Left ventricle myocardium inferior (tissue), 1 donor: ENCODE results near the gene CDKN2A. TPM values are rescaled to one million over a fixed set of nuclear protein-coding genes. Genes with fewer than 3 reads are reported as not detected.

ENCODE experiments used
- DNase-seq: peaks from one replicate; pipeline ENCODE4 v3.0.0-alpha.2; 2020
- H3K27ac ChIP-seq: fragments of 200-600 bp; replicated peaks from 2 replicates; pipeline ENCODE4 v1.8.0; 2021
- H3K27me3 ChIP-seq: fragments of 200-600 bp; 2 replicates; pipeline ENCODE4 v1.8.0; 2021; ENCODE audit warnings: low read depth
- H3K36me3 ChIP-seq: fragments of 200-600 bp; 2 replicates; pipeline ENCODE4 v1.8.0; 2021
- H3K4me1 ChIP-seq: fragments of 200-600 bp; 2 replicates; pipeline ENCODE4 v1.8.0; 2021
- H3K4me3 ChIP-seq: fragments of 200-600 bp; 2 replicates; pipeline ENCODE4 v1.8.0; 2021; ENCODE audit warnings: mild to moderate bottlenecking, moderate library complexity
- H3K9me3 ChIP-seq: fragments of 200-600 bp; replicated peaks from 2 replicates; pipeline ENCODE4 v1.8.0; 2021
- intact Hi-C: fragments of 100-400 bp; cut with micrococcal nuclease; formaldehyde crosslinking; loops from one replicate; pipeline ENCODE4 v1.11.0; 2022
- total RNA-seq: library from RNA; stranded (reverse); fragmentation: NEBNext Ultra II Directional; extraction: Animal tissue kit (Norgen Biotek cat#: 25700); gene quantifications from one replicate; pipeline ENCODE4 v1.2.1, GENCODE V29; 2021
- TF ChIP-seq, protein P1 (sequence below): fragments of 200-600 bp; IDR thresholded peaks from 2 replicates; pipeline ENCODE4 v1.8.0; 2021; ENCODE audit warnings: antibody characterized with exemption, mild to moderate bottlenecking, borderline replicate concordance
- donor health status: DM: no; HTN: yes; CAD: no; lungs with severe emphysema.

CDKN2A gene
- total RNA-seq, 1 donor from 2014 or later: 0.30 TPM

DNA sequence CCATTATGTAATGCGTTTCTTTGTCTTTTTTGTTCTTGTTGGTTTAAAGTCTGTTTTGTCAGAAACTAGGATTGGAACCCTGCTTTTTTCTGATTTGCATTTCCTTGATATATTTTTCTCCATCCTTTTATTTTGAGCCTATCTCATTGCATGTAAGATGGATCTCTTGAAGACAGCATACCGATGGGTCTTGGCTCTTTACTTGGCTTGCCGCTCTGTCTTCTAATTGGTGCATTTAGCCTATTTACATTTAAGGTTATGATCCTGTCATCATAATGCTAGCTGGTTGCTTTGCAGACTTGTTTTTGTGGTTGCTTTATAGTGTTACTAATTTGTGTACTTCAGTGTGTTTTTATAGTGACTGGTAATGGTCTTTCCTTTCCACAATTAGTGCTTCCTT, 28.2 kb upstream of the CDKN2A start:
- Histone ChIP-seq H3K36me3 (no peaks in the 10 kb centered on the region), H3K27ac (no peak overlapping the region), H3K4me1 (no peaks in the 10 kb centered on the region), H3K27me3 (peaks cover 12% of the 10 kb centered on the region), H3K4me3 (no peak overlapping the region), H3K9me3 (peaks cover 22% of the 10 kb centered on the region)
- no peak for DNase-seq
- intact Hi-C loops: no loop called here
- TF ChIP-seq, protein P1, sequence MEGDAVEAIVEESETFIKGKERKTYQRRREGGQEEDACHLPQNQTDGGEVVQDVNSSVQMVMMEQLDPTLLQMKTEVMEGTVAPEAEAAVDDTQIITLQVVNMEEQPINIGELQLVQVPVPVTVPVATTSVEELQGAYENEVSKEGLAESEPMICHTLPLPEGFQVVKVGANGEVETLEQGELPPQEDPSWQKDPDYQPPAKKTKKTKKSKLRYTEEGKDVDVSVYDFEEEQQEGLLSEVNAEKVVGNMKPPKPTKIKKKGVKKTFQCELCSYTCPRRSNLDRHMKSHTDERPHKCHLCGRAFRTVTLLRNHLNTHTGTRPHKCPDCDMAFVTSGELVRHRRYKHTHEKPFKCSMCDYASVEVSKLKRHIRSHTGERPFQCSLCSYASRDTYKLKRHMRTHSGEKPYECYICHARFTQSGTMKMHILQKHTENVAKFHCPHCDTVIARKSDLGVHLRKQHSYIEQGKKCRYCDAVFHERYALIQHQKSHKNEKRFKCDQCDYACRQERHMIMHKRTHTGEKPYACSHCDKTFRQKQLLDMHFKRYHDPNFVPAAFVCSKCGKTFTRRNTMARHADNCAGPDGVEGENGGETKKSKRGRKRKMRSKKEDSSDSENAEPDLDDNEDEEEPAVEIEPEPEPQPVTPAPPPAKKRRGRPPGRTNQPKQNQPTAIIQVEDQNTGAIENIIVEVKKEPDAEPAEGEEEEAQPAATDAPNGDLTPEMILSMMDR: no peak

- intact Hi-C loops: no loop called here
- Histone ChIP-seq H3K4me3 (no peak overlapping the region), H3K36me3 (no peaks in the 10 kb centered on the region), H3K9me3 (peaks cover 2% of the 10 kb centered on the region), H3K27me3 (peaks cover 22% of the 10 kb centered on the region), H3K4me1 (peaks cover 20% of the 10 kb centered on the region), H3K27ac (no peak overlapping the region)
- TF ChIP-seq, protein P1: no peak
- no peak for DNase-seq
Observed at GRCh38 chr9:22010866-22011625, 16.9 kb upstream of the CDKN2A start.

GRCh38 chr9:22009506-22009867, 15.3 kb upstream of the CDKN2A start:
- intact Hi-C loops: loop anchor here (5.0 kb wide), 1 partner anchor 197 kb away; no protein-coding TSS in a partner anchor

GRCh38 chr9:22008717-22009505, 14.7 kb upstream of the CDKN2A start, which contains the start of gene CDKN2B:
TSS of gene CDKN2B (minus strand) at chr9:22009305. CDS start at chr9:22008953, 352 bp downstream.
- Histone ChIP-seq H3K9me3 (no peaks in the 10 kb centered on the region), H3K27me3 (peaks cover 41% of the 10 kb centered on the region), H3K27ac (peak within 1 kb of the TSS; percentile 93), H3K4me1 (peaks cover 20% of the 10 kb centered on the region), H3K36me3 (no peaks in the 10 kb centered on the region), H3K4me3 (peak within 1 kb of the TSS; percentile 84)
- DNase-seq: peak; percentile 95
- intact Hi-C loops: loop anchor here (5.0 kb wide), 1 partner anchor 197 kb away; no protein-coding TSS in a partner anchor
- TF ChIP-seq, protein P1: peak; percentile 91

More at GRCh38 chr9:22009506-22009867, 15.3 kb upstream of the CDKN2A start:
- Histone ChIP-seq H3K27me3 (peaks cover 36% of the 10 kb centered on the region), H3K36me3 (no peaks in the 10 kb centered on the region), H3K4me3 (peak overlapping the region; percentile 84), H3K9me3 (no peaks in the 10 kb centered on the region), H3K4me1 (peaks cover 20% of the 10 kb centered on the region), H3K27ac (peak overlapping the region; percentile 93)
- TF ChIP-seq, protein P1: no peak
- DNase-seq: no peak

- intact Hi-C loops: loop anchor here (5.0 kb wide), 1 partner anchor 196 kb away; no protein-coding TSS in a partner anchor
- Histone ChIP-seq H3K9me3 (no peaks in the 10 kb centered on the region), H3K4me1 (peaks cover 20% of the 10 kb centered on the region), H3K36me3 (no peaks in the 10 kb centered on the region), H3K27me3 (peaks cover 47% of the 10 kb centered on the region), H3K27ac (peak overlapping the region; percentile 93), H3K4me3 (peak overlapping the region; percentile 84)
- DNase-seq: no peak
- TF ChIP-seq, protein P1: no peak
Observed at GRCh38 chr9:22008384-22008716, 14.2 kb upstream of the CDKN2A start.
